Retina (tissue), 1 donor: ENCODE results near the gene HBG2.
"Not testable (repeated sequence)": the region's sequence is repeated elsewhere in the genome, so short reads cannot be mapped to it uniquely, and the experiment has no call there.

ENCODE experiments used
- DNase-seq: peaks from one replicate; pipeline ENCODE4 v3.0.0-alpha.2; 2016

Gene HBG2

GRCh38 chr11:5254646-5255413, at the start of gene HBG2:
Gene HBG2, minus strand, starts transcription at chr11:5254781. Its CDS starts 53 bp downstream, at chr11:5254728.
- not testable (repeated sequence) for DNase-seq

DNA sequence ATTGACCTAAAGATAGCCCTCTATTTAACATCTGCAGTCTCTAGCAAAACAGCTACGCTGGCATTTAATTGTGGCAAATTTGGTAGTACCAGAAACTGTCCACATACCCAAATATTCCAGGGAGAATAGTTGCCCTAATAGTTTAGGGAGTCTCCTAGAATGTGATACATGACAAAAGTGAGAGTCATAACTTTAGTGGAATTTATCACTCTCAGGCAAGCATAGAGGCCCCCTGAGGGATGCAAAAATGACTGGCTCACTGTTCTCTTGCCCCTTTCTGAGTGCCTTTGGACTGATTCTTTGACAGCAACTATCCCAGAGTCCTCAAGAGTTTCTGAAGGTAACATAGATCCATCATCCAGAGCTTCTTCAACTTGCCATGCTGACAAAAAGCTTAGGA, 49.5 kb upstream of the HBG2 start:
- DNase-seq, result no peak

DNA sequence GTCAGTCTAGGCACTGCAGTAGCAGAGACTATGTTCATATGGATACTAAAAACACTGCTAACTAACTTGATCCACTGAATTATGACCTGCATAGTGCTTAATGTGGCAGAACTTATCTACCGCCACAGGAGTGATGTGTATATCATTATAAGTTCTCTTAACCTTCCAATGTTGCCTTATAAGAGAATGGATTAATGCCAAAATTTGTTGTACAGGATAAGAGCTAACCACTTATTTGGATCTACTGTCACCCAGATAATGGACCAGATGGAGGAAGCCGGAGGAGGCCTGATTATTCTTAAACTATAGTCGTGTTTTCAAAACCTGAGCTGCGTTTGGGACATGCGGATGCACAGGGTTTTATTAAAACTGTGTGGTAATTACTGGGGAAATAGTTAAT, 49.0 kb upstream of the HBG2 start:
- DNase-seq, result no peak

DNA sequence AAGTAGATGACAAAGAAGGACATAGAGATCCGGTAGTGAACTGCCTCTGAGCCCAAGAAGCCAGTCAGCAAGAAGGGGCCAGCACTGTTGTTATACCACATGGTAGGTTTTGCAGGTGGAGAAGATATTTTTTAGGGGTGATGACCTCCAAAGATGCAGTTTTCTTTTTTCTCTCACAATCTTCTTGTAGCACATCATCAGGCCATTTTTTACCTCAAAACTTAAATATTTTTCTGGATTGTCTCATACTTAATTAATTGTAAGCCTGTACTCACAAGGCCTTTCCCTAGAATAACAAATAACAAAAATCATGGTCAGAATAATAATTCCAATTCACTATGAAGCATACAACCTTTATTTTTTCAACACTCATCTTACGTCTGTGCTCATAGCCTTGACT, 47.3 kb upstream of the HBG2 start, which contains the start of gene OR51B4:
Gene OR51B4 (minus strand): TSS at position 101 of the 400 bp plus-strand sequence. CDS start 0 bp downstream, at position 101.
- no peak for DNase-seq

- no peak for DNase-seq
Observed at GRCh38 chr11:5300251-5300650, 45.7 kb upstream of the HBG2 start.

GRCh38 chr11:5298451-5298850, 43.9 kb upstream of the HBG2 start:
- DNase-seq, result no peak

DNA sequence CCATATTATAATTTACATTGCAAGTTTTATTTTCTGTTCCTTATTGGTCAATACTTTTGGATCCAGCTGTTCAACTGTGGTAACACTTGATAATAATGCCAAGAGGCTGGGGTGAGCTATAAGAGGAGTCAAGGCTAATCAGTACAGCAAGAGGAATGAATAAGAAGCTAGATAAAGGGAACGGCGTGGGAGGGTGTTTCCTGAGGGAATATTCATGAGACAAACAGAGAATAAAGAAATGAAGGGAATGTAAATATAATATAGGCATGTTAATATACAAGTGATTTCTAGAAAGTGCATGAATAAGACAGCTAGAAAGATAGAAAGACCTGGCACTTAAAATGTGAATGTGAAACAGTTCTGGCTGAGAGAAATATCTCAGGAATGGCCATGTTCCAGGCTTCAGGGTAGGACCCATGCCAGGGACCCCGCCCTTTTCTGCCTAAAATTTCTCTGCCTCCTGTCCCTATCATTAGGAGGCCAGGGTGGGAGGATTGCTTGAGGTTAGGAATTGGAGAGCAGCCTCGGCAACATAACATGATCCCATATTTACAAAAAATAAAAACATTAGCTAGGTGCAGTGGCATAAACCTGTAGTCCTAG, 43.2 kb upstream of the HBG2 start:
- no peak for DNase-seq

GRCh38 chr11:5294342-5294995, 39.9 kb upstream of the HBG2 start:
- not testable (repeated sequence) for DNase-seq

- no peak for DNase-seq
Observed at GRCh38 chr11:5293028-5293427, 38.4 kb upstream of the HBG2 start.

DNA sequence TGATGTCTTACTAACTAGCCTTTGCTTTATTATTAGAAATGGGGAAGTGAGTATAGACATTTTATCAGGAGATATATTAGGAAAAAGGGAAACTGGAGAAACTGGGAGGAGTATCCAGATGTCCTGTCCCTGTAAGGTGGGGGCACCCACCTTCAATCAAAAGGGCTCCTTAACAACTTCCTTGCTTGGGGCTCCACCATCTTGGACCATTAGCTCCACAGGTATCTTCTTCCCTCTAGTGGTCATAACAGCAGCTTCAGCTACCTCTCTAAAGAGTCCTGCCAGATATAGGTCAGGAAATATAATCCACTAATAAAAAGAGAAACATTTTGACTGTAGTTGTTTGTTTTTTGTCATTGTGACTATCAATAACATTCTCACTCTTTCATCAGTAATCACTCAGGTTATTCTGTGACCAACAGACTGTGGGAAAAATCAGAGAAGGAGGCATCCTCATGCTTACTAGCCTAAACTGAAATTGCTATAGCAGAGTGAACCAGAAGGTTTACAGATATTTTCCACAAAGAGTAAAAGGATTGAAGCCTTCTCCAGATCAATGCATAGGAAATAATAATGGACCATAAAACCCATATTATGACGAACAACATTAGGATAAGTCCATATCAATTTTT, 36.7 kb upstream of the HBG2 start:
- DNase-seq, result no peak

DNA sequence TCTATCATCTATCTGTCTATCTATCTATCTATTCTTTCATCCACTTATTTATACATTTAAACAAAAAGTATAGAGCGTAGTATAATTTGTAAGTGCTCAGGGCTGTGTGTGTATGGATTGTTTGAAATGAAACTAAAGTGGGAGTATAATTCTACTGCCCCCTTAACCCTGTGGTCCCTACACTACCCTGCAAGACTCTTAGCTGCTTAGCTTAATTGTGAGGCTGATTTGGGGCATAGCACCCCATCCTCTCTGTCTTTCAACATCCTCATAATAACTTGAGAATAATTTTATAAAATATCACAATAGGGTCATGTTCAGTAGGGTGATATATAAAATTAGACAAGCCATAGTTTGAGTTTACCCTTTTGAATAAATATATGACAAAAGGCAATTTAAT, 35.5 kb upstream of the HBG2 start:
- no peak for DNase-seq

DNA sequence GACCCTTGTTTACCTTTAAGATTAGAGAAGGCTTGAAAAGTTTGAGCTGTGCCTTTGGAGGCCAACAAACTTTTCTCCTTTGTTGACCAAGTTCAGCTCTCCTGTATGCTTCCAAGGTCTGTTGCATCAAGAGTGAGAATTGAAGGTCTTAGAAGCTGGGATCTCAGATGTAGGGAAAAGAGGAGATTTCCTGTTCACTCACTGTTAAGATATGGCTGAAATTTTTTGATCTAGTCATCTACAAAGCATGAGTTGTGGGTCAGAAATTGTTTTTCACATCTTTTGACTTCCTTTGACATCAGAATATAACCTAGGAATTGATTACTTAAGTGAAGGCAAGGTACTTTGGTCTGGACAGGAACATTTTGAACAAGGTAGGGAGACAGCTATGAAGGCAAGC, 35.1 kb upstream of the HBG2 start:
- DNase-seq, result no peak

DNA sequence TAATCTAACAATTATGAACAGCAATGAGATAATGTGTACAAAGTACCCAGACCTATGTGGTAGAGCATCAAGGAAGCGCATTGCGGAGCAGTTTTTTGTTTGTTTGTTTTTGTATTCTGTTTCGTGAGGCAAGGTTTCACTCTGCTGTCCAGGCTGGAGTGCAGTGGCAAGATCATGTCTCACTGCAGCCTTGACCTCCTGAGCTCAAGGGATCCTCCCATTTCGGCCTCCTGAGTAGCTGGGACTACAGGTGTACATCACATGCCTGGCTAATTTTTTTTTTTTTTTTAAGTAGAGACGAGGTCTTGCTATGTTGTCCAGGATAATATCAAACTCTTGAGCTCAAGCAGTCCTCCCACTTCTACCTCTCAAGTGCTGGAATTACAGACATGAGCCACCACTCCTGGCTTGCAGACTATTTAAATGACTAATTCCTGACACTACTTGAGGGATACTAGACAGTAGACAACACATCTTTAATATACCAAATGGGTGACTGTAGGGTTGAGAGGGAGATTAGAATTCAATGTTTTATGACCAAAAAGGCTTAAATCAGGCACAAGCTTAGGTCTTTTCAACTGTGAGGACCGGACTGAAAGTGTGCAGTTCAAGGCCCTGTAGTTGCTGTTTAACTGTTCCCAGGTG, 34.4 kb upstream of the HBG2 start:
- DNase-seq, result no peak

GRCh38 chr11:5288108-5288905, 33.7 kb upstream of the HBG2 start:
- no peak for DNase-seq

DNA sequence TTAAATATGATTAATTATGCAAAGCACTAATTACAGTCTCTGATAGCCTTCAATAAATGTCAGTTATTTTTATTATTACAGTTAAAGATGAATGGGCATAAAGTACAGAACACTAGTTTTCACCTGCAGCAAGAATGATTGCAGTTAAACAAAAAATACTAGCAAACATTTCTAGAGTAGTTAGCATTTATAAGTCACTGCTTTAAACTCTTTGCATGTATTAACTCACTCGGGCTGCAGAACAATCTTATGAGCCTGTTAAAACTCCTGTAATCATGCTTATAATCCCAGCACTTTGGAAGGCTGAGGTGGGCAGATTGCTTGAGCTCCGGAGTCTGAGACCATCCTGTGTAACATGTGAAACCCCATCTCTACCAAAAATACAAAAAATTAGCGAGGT, 32.3 kb upstream of the HBG2 start:
- DNase-seq, result no peak

GRCh38 chr11:5286351-5286750, 31.8 kb upstream of the HBG2 start:
- no peak for DNase-seq

DNA sequence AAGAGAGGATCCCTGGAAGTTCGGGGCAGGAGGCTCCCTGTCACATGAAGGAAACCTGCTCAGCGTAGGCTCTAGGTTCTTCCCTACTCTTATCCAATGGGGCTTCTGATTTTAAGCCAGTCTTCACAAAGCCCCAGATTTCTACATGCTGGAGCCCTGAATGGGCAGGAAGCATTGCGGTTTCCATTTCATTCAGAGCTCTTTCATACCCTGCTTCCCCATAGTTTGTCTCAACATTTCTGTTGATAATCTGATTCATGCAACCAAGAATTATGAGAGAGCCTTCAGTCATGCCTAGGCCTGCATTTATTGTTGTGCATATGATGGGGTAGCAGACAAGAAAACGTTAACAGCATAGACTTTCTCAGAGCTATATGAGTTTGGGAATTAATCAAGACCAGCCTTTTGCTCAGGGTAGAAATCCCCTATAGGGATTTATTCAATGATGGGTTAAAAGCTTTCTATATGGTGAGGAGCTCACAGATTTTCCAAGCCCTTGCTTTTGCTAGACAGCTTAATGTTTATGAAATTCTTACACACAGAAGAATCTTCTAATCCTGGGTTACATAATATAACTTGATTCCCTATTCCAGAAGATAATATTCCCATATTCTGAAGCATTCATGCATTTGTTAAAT, 31.2 kb upstream of the HBG2 start:
- DNase-seq, result no peak

DNA sequence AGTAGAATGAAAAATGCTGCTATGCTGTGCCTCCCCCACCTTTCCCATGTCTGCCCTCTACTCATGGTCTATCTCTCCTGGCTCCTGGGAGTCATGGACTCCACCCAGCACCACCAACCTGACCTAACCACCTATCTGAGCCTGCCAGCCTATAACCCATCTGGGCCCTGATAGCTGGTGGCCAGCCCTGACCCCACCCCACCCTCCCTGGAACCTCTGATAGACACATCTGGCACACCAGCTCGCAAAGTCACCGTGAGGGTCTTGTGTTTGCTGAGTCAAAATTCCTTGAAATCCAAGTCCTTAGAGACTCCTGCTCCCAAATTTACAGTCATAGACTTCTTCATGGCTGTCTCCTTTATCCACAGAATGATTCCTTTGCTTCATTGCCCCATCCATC, 30.1 kb upstream of the HBG2 start:
- no peak for DNase-seq

- DNase-seq, result no peak
Observed at GRCh38 chr11:5283882-5284281, 29.3 kb upstream of the HBG2 start.

DNA sequence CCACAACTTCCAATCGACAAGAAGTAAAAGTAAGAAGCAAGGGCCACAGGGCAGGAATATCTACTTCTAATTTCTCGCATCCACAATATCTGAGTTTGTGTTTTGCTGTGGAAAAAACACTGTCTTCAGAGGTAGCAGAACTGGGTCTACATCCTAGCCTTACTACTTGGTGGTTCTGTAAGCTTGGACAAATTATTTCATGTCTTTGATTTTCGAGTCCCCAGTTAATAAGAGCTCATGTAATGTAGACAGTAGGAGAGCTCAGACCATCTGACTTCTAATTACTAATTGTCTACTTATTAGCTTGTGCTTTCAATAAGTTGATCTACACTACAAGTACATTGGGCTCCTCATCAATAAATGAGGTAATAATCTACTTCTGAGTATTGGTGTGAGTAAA, 28.5 kb upstream of the HBG2 start:
- DNase-seq, result no peak

DNA sequence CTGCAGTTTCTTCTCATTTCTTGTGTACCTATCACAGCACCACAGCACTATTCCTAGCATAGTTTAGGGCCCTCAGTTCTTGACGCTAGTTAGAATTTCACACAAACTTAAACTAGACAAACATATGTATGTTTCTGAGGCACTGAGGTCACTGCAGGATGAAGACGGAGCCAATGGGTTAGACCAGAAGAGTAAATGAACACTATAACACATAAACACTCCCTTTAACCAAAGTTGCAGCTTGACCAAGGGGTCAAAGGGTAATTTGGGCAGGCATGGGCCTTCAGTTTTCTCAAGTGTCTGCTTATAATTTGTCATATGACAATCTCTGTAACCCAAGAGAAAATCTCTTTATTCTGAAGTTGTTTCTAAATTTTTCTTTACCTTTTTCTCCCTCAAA, 28.0 kb upstream of the HBG2 start:
- DNase-seq, result no peak

GRCh38 chr11:5281596-5281995, 27.0 kb upstream of the HBG2 start:
- no peak for DNase-seq
